DMS153 (cell line): Measurements from ENCODE around the gene RAB13.
A peak's percentile ranks its signal among the peaks of the same experiment; 100 is the strongest.
"Not testable (repeated sequence)": the region's sequence is repeated elsewhere in the genome, so short reads cannot be mapped to it uniquely, and the experiment has no call there.

Source experiments
- DNase-seq: peaks from one replicate; lab custom pipeline; 2025; lab: John Stamatoyannopoulos, UW

The RAB13 gene

GRCh38 chr1:153985941-153986761, at the start of gene RAB13:
Gene RAB13, minus strand, starts transcription at chr1:153986339. Its CDS starts 103 bp downstream, at chr1:153986236.
- DNase-seq: peak; percentile 62

DNA sequence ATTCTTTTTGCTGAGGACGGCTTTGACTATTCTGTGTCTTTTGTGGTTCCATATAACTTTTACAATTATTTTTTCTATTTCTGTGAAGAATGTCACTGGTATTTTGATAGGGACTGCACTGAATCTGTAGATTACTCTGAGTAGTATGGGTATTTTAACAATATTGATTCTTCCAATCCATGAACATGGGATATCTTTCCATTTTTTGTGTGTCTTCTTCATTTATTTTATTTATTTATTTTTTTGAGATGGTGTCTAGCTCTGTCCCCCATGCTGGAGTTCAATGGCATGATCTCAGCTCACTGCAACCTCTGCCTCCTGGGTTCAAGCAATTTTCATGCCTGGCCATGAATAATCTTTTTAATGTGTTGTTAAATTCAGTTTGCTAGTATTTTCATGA, 47.6 kb upstream of the RAB13 start:
- not testable (repeated sequence) for DNase-seq

- DNase-seq: no peak
These were observed 33.8 kb upstream of the RAB13 start for GRCh38 chr1:154019940-154020339.

GRCh38 chr1:154019269-154019668, 33.1 kb upstream of the RAB13 start:
- no peak for DNase-seq

GRCh38 chr1:154014154-154014907, 28.2 kb upstream of the RAB13 start:
- no peak for DNase-seq

DNA sequence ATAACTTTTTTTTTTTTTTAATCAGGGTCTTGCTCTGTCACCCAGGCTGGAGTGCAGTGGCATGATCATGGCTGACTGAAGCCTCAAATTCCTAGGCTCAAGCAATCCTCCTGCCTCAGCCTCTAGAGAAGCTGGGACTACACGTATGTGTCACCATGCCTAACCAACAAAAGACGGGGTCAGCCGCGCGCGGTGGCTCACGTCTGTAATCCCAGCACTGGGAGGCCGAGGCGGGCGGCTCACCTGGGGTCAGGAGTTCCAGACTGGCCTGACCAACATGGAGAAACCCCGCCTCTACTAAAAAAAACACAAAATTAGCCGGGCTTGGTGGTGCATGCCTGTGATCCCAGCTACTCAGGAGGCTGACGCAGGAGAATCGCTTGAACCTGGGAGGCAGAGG, 26.4 kb upstream of the RAB13 start:
- DNase-seq: not testable (repeated sequence)

DNA sequence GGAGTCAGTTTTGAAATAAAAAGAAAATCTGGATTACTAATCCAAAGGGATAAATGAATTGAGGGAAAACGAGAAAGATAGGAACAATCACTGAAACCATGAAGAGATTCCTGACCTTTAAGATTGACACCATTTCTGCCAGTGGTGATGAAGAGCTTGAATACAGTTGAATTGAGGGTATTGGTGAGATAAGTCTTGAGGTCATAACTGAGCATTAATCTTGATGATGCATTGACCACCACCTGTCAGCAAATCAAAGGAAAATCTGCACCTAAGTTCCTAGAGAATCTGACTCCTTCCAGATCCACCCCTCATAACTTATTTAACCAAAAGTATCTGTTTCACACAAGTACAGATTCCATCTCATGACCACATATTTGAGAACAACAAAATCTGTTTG, 26.0 kb upstream of the RAB13 start:
- no peak for DNase-seq

GRCh38 chr1:154006136-154006535, 20.0 kb upstream of the RAB13 start:
- DNase-seq: no peak

- DNase-seq: no peak
These were observed 14.3 kb upstream of the RAB13 start for GRCh38 chr1:154000420-154000819.

DNA sequence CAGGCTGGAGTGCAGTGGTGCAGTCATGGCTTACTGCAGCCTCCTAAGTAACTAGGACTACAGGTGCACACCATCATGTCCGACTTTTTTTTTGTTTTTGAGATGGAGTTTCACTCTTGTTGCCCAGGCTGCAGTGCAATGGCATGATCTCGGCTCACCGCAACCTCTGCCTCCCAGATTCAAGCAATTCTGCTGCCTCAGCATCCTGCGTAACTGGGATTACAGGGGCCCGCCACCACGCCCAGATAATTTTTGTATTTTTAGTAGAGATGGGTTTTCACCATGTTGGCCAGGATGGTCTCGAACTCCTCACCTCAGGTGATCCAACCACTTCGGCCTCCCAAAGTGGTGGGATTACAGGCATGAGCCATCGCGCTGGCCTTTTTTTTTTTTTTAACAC, 10.7 kb upstream of the RAB13 start:
- not testable (repeated sequence) for DNase-seq

GRCh38 chr1:153995640-153996039, 9.5 kb upstream of the RAB13 start:
- DNase-seq: no peak

DNA sequence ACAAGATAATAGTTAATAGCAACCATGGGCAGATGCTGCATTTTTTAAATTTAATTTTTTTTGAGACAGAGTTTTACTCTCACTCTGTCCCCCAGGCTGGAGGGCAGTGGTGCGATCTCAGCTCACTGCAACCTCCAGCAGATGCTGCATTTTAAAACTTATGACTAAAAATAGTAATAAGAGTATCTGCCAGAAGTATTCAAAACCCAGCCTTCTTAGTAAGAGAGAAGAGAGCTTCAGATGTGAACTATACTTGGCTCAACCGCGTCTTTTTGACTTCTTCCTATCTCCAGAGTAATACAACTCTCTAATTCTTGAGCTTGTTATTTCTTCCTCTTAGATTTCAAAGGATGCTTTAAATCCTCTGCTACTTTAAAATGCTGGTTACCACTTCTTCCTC, 9.1 kb upstream of the RAB13 start:
- DNase-seq: no peak

GRCh38 chr1:153991806-153992205, 5.7 kb upstream of the RAB13 start:
- no peak for DNase-seq

DNA sequence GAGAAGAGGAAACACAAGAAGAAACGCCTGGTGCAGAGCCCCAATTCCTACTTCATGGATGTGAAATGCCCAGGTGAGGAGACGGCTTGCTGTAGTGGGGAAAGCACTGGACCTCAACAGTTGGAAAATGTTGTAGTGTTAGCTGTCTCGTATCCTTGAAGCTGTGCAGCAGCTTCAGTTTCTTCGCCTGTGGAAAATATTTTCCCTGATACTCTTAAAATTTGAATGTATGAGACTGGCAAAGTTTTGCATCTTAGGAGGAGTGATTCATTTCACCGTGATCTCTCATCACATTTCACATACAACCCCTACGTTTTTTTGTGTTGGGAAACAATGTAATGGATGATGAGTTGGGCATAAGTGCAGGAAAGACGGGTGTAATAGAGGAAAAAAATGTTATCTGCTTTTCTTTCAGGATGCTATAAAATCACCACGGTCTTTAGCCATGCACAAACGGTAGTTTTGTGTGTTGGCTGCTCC, 5.1 kb upstream of the RAB13 start:
- DNase-seq: no peak

DNA sequence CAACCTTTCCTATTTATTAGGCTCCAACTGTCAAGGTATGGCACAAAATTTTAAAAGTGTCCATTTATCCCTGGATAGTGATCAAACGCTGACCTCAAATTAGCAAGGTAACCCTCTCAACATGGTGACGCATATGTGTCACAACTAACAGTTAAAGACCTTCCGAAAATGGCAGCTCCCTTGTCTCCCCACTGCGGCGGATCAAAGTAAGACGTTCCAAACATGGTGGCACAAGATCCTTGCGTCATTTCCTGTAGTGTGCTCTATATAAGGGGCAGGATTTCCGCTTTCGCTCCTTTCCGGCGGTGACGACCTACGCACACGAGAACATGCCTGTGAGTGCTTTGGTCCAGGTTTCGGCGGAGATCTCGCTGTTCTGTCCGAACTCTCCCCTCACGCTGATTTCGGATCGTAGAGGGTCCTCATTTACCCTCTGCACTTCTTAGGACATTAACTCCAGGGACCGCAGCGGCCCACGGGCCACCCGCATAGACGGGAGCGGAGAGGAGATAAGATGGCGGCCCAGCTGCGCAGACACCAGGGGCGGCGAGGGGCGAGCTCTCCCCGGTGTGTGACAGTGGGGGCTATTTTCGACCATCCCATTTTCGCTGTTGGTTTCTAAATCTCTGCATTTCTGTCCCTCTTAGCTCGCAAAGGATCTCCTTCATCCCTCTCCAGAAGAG, 4.5 kb upstream of the RAB13 start, which contains the start of gene RPS27:
Gene RPS27, plus strand, starts transcription at position 295 of the 683 bp plus-strand sequence. Its CDS starts 35 bp downstream, at position 330.
- peak; percentile 99 for DNase-seq

DNA sequence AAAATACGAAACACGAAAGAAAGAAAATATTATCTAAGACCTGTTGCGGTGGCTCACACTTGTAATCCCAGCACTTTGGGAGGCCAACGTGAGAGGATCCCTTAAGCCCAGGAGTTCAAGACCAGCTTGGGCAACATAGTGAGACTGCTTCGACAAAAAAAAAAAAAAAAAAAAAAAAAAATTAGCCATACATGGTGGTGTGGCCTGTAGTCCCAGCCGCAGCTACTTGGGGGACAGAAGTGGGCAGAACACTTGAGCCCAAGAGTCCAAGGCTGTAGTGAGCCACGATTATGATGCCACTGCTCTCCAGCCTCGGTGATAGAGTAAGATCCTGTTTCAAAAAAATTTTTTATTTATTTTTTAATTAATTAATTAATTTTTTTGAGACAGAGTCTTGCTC, 1.5 kb upstream of the RAB13 start:
- no peak for DNase-seq

- DNase-seq: no peak
These were observed 712 bp downstream of the RAB13 start for GRCh38 chr1:153985341-153985912.

GRCh38 chr1:153984123-153984894, 1.8 kb downstream of the RAB13 start:
- DNase-seq: no peak

DNA sequence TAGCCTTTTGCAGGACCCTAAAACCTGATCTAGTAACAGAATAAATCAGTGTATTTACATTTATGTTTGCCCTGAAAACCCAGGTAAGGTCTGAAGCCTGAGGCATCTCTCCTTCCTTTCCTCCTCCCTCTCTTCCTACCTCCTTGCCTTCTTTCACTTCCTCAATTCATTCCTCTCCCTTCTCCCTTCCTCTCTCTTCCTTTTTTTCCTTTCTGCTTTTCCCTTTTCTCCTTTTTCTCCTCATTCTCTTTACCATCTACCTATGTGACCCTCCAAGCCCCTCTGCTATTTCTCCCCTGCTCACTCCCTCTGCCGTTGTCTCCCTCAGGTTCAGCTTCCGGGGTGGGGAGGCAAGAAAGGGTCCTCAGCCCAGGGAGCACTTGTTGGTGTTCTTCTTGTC, 4.4 kb downstream of the RAB13 start:
- not testable (repeated sequence) for DNase-seq

DNA sequence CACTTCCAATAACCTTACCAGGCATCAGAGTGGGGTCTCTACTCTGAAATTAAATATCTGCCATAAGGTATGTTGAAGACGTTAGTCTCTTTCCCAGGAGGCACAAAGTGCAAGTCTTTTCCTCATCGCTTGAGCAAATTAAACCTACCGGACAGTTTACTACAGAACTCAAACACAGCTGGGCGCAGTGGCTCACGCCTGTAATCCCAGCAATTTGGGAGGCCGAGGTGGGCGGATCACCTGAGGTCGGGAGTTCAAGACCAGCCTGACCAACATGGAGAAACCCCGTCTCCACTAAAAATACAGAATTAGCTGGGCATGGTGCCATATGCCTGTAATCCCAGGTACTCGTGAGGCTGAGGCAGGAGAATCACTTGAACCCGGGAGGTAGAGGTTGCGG, 7.0 kb downstream of the RAB13 start:
- not testable (repeated sequence) for DNase-seq

DNA sequence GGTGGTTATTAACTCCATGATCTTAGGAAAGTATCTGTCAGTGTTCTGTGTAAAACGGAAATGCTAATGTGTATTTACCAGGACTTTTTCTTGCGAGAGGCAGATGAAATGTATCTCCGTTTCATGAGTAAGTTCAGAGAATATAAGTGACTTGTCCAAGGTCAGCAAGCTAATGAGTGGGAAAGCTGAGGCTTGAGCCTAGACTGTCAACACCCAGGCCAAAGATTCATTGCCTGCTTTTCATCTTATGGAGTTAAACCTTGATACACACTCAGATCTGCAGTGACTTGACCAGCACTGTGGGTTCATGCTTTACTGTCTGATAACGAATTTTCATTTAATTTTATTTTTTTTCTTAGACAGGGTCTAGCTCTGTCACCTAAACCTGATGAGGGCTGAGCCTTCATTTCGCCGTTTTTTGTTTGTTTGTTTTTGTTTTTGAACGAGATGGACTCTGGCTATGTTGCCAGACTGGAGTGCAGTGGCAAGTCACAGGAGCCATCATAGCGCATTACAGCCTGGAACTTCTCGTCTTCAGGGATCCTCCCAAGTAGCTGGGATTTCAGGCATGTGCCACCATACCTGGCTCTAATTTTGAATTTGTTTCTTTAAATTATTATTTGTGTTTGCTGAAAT, 7.7 kb downstream of the RAB13 start:
- DNase-seq: no peak
